Kidney tubule cell (primary cell): ENCODE measurements around the gene PRLR.
A peak's percentile ranks its signal among the peaks of the same experiment; 100 is the strongest.
"Not testable (repeated sequence)": the region's sequence is repeated elsewhere in the genome, so short reads cannot be mapped to it uniquely, and the experiment has no call there.

Experiments used
- DNase-seq: peaks from one replicate; pipeline ENCODE4 v3.0.0-alpha.2; 2018; ENCODE audit warnings: low spot score

Gene PRLR

DNA sequence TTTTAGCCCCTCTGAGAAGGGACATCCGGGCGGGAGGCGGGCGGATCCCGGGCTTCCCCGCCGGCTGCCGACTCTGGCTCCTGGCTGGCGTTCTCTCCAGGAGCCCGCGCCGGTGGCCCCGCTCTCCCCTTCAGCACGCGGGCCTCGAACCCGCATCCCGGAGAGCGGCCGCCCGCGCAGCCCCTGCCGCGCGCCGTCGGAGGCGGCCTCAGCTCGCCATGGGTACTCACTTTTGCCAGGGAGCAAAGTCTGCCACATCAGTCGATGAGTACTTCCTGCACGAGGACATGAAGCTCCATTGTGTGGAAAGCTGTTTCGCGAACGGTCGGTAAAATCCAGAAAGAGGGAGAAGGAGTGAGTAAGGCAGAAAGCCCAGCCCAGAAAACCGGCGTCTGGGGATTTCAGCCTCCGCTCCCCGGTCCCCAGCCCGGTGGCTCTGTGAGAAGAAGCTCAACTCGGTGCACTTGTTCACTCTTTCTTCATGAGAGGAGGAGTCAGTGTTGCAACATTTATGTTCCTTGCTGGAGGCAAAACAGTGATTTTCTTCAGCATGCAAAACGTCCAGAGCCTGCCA lies at the start of gene PRLR:
Gene PRLR (minus strand): TSS at position 450 of the 574 bp plus-strand sequence. CDS start 140,867 bp downstream, outside the sequence.
- peak; percentile 59 for DNase-seq

DNA sequence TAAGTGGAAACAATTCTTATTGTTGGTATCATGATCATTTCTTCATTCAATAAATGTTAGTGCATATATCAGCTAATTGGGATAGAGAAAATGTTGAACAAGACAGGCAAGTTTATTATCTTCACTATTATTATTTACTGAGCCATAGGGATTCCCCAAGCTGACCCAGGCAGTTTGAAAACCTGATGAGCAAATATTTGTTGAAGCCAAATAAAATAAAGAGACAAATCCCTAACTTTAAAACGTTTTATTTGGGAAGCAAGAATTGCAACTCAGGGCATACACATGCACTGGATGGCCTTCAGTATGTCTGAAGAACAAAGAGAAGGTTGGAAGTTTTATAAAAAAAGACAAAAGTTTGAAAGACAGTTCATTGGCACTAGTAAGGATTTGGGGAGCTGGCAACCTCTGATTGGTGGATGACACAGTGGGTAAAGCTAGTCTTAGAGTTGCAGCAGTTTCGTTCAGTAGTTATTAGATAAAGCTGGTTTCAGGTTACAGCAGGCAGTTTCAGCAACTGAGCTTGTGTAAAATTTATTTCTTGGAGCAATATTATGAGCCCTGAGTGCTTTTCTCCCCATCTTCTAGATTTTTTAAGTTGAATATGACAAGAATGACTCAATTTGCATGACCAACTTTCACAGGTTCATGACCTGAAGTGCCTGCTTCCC lies 44.7 kb upstream of the PRLR start:
- DNase-seq: no peak

DNA sequence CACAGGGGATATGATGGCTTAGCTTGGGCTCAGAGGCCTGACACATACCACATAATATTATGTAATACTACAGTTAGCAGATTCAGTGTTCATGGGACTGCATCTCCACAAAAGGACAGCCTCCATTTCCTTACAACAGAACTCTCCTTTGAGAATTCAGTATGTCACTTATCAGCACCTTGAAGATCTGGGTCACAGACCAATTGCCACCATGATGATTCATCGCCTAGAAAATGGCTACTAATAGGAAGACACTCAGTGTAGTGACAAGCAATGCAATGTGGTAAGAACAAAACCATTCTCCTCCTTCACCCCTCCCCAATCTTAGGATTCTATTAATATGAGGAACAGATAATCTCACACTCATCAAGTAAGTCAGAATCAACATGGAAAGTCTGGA lies 38.7 kb upstream of the PRLR start:
- DNase-seq: peak; percentile 10

DNA sequence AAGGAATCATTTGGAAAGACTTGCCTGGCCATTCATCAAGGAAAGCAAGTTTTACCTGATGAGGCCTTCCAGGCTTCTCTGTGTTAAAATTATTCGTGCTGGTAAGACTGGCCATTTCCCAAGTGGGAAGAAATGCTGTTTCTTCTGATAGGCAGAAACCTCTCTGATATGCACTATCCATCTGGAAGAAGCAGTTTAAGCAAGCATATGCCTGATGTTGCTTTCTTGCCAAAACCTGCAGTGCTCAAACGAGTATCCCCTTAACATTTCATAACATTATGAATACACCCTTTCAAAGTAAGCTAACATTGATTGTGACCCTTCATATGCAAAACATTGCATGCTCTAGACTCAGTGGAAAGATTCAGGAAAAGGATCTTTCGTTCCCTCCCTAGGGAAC lies 36.0 kb upstream of the PRLR start:
- DNase-seq: no peak

DNA sequence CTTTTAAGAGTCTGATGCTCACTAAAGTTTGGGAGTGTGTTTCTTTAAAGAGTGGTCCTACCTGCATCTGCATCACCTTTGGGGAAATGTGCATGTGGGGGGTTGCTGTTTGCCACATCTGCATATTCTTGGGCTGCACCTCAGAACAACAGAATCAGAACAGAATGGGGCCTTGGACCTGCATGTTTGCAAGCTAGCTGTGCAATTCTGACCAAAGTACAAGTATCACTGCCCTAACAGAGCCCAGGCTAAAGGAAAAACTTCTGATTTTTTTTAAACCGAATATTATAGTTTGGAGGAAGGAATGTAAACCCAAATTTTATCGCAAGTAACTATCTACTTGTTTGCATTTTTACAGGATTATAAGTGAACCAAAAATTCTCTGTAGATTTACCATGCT lies 34.2 kb upstream of the PRLR start:
- no peak for DNase-seq

DNA sequence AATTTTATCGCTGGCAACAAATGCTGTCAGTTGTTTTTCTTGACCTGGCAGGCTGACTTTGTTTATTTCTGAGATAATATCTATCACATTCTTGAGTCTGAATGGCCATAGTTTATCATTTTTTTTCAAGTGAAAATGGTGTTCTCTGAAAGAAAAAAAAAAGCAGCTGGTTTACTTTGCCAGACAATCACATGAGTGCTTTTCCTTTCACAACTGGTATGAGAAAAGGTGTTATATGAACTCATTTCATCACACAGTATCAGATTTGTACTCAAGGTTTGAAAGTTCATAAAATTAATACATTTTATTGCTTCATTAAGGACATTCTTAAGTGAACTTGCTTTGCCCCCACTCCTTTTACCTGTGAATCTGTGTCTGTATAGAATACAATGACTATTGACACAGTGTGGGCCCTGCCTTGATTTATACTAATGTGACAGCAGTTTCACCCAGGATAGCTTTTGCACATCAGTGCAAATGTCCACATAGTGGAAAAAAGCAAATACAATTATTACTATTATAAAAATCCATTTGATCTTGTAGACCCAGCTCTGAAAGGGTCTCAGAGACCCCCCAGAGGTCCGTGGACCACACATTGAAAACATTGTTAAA lies 33.1 kb upstream of the PRLR start:
- no peak for DNase-seq

DNA sequence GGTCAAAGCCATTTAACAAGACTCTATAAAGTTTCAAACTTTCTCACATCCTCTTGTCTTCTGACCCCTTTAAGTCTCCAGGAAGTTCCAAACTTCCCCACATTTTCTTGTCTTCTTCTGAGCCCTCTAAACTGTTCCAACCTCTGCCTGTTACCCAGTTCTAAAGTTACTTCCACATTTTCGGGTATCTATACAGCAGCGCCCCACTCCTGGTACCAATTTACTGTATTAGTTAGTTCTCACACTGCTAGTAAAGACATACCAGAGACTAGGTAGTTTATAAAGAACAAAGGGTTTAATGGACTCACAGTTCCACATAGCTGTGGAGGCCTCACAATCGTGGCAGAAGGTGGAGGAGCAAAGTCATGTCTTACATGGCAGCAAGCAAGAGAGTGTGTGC lies 23.3 kb upstream of the PRLR start:
- DNase-seq: no peak

DNA sequence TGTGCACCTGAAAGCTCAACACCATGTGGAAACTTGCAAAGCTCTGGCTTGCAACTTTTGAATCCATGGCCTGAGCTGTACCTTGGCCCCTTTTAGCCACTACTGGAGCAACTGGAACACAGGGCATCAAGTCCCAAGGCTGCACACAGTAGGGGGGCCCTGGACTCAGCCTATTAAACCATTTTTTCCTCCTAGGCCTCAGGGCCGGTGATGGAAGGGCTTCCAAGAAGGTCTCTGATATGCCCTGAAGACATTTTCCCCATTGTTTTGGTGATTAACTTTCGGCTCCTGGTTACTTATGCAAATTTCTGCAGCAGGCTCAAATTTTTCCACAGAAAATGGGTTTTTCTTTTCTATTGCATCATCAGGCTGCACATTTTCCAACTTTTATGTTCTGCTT lies 22.7 kb upstream of the PRLR start:
- no peak for DNase-seq

DNA sequence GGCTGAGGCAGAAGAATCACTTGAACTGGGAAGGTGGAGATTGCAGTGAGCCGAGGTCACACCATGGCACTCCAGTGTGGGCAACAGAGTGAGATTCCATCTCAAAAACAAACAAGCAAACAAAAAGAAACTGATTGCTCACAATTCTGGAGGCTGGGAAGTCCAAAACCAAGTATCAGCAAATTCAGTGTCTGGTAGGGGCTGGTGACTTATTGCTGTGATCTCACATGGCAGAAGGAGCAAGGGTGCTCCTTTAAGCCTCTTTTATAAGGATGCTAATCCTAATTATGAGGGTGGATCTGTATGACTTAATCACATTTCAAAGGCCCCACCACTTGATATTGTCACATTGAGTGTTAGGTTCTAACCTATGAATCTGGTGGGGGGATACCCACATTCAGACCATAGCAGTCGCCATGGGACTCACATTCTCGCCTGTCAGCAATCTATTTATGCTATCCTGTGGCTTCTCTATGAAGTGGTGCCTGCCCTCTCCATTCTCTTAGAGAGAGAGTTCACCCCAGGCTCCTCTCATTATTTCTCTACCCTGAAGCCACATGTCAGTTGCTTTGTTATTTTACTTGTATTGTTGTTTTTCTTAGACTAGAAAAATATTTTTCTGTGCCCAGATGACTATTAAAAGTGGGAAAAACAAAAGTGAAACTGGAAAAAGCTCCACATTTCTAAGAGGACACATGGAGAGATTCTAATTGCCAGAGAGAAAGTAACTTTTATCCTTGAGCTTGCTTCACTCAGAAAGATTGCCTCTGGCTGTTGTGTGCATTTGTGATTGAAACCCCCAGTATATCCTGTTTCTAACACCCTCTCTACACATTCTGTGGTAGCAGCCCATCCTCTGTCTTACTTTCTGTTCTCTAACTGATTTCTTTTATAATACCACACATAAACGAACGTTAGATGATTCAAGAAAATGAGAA lies 18.8 kb upstream of the PRLR start:
- DNase-seq: peak; percentile 11

DNA sequence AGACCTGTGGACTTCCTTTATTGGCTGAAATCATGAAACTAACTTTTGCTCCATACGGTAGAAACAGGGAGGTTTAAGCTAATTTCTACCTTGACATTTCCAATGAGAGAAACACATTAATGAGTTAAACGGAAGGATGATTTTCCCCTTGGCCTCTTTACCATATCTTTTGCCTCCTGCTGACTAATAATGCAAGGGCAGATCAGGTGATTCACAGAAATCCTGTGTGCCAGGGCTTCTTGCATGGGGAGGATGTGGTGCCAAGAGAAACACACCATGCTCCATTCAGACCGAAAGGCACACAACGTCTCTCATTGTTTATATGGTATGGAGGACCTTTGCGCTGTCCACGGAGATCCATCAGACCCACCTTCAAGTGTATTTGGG lies 17.4 kb upstream of the PRLR start:
- DNase-seq: peak; percentile 67

DNA sequence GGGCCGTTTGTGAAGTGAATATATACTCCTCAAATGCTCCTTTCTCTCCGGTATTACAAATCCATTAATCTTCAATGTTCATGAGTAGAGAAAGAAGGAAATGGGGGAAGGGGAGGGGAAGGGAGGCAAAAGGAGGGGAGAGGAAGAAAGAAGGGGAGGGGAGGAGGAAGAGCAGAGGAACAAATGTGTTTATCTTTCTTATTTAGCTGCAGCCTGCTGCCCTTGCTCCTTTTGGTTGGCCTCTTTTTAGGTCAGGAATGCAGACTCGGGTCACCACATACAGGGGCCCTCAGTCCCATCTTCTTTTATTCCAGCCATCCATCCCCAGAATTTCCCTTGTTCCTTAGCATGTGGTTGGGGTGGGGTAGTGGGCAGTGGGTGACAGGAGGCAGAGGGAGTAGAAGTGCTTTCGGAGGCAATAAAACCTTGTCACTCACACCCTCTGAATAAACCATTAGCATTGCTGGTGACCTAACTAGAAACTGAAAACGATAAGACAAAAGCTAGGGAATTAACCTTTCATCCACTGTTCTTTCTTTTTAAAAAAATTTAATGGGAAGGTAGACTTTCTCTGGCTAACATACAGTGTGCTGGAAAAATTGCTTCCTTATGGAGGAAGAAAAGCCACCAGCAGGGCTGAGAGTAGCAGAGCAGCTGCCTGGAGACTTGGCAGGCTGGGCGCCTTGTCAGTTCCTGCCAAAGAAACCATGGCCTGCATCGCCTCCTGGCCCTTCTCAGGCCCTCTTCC lies 16.8 kb upstream of the PRLR start:
- no peak for DNase-seq

DNA sequence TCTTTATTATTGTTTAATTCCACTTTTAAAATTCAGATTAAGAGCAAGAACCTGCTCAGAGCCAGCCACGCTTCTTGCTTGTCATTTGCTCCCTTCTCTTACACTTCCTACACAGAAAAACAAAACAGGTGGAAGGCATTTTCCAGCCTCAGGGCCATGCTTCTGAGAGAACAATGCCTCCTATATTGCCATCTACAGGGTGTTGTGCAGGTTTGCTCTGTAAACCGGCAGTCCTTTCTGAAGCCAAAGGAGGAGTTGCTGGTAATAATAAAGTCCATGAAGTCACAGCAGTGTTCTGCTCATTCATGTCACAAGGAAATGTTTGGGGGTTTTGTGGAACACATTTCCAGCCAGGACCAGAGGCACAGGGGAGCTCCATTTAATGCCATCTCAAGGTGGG lies 16.1 kb upstream of the PRLR start:
- peak; percentile 9 for DNase-seq

DNA sequence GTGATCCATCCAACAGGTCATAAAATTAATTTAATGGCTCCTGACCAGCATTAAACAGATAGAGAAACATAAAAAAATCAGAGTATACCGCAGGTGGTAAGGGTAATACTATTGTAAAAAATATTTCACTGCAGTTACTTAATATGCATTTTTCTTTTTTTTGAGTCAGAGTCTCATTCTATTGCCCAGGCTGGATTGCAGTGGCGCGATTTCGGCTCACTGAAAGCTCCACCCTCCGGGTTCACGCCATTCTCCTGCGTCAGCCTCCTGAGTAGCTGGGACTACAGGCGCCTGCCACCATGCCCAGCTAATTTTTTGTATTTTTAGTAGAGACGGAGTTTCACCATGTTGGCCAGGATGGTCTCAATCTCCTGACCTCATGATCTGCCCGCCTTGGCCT lies 15.1 kb upstream of the PRLR start:
- DNase-seq: not testable (repeated sequence)

DNA sequence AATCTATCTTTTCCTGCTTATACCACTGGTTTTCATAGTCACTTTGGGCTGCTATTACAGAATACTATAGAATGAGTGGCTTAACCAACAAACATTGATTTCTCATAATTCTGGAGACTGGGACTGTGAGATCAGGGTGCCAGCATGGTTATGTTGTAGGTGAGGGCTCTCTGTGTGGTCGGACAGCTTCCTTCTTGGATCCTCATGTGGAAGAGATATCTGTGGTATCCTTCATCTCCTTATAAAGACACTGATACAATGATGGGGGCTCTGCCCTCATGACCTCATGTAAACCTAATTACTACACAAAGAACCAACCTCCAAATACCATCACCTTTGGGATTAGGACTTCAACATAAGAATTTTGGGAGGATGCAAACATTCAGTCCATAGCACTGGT lies 13.9 kb upstream of the PRLR start:
- no peak for DNase-seq

DNA sequence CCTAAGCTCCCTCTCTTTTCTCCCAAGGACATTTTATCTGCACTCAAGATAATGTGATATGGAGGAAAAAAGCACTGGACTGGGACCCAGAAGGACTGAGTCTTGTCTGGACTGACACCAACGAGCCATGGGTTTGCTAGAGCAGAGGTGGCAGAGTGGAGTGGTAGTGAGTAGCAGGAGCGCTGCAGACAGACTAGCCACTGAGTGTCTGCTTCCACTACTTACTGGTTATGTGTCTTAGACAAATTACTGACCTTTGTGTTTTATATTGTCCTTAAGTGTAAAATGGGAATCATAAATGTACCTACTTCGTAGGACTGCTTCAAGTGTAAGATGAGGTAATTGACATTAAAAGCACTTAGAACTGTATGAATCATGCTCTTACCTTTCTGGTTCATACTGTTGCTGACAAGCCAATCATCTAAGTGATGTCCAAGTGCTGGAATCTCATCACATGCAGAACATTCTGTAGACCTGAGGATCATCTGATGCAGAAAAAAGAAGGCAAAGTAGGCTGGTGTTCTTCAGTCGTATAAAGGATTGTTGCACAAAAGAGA lies 12.5 kb upstream of the PRLR start:
- DNase-seq: no peak

DNA sequence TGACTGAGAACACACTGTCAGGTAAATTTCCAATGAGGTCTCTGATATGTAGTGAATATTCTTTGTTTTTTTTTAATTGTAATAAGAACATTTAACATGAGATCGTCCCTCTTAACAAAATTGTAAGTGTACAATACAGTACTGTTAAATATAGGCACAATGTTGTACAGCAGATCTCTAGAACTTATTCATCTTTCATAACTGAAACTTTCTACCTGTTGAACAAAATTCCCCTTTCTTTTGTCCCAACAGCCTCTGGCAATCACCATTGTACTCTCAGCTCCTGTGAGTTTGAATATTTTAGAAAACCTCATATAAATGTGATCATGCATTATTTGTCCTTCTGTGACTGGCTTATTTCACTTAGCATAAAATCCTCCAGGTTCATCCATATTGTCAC lies 10.6 kb upstream of the PRLR start:
- no peak for DNase-seq

DNA sequence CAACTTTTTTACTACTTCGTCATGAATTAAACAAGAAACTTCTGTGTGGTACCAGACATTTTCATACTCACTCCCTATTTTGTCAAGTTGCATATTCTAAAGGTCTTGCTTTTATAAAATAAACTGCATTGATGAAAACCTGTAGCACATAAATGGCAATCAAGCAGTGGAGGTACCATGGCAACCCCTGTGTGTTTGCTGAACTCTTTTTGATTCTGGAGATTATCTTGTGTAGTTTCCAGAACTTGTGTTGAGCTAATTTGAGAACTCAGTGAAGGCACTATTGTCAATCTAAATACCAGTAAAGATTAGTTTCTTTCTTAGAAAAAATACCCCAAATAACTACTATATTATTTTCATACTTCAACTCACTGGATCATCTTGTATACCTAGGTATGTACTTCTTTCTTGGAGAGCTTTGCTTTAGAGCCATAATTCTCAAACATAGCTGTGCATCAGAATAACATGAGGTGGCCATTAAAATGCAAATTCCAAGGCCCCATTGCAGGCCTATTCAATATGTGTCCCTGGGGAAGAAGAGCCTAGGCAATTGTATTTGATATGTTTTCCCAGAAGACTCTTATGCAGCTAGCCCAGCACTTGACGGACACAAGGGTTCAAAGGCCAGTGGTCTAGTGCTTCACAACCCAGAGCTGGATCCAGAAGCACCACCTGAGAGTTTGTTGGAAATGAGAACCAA lies 9.8 kb upstream of the PRLR start:
- DNase-seq: no peak

DNA sequence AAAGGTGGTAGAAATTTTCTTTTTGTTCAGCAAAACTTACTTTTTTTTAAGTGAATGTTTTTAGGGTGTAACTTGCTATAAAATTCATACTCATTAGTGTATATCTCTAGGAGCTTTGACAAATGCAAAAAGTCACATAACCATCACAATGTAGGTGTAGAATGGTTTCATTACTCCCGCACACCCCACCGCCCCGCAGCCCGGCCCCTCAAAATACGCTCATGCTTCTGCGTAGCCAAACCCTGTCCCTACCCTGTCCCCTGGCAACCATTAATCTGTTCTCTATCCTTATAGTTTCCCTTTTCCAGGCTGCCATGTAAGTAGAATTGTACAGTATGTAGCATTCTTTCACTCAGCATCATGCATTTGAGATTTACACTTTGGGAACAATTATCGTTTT lies 9.2 kb upstream of the PRLR start:
- DNase-seq: no peak

DNA sequence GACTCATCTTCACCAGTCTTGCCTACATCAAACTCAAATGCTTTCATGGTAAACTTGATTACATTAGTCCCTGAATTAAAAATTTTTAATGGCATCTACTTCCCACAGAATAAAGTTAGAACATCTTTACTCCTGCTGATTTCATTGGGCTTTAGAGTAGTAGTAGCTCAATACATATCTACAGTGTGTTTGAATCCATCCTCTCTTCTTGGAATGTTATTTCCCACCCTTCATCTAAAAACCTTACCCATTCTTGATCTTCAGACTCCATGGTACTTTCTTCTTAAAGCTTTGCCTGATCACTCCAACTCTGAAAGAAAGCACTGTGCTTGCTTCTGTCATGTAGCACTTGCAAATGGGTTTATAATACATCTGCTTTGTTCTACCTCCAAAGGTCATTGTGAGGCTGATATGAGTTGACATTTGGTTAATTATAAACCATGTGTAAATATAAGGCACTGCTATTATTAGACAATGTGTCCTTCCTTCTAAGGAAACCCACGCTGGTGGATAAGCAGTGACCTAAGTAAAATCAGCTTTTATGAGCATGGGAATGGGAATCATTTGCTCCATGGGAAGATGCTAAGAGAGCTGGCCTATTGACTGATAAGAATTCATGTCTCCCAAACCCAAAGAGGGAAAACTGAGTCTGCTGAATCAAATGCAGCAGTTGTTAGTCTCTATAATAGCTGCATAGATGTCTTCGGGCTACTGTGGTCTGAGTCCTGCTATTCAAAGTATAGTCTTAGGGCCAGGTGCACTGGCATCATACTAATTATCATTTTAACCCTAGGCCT lies 7.5 kb upstream of the PRLR start:
- peak; percentile 67 for DNase-seq

DNA sequence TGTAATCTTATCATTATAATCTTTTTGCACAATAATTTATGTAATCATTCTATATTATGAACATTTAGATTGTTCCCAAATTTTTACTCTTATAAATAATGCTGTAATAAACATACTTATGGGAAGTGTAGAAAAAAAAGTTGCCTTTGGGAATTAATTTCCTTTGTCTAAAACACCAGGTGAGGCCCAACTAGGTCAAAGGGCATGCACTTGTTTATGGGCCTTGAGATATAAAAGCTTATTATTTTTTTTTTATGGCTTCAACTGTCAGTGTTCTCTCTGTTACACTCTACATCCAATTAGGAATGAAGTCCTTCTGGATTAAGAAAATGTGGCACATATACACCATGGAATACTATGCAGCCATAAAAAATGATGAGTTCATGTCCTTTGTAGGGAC lies 6.5 kb upstream of the PRLR start:
- no peak for DNase-seq
